Measurements from ENCODE around the gene KIF23. TPM values are rescaled to one million over a fixed set of nuclear protein-coding genes. Genes with fewer than 3 reads are reported as not detected.
A peak's percentile ranks its signal among the peaks of the same experiment; 100 is the strongest.
"Not testable (repeated sequence)": the region's sequence is repeated elsewhere in the genome, so short reads cannot be mapped to it uniquely, and the experiment has no call there.

Gene KIF23
- polyA plus RNA-seq, 1 donor: 15.9 TPM

- no peak overlapping the region for H3K27ac ChIP-seq (ENCODE audit: low read length)
- H3K36me3 ChIP-seq (ENCODE audit: control insufficient read depth, insufficient read depth, low read length): peaks cover 16% of the 10 kb centered on the region
- DNase-seq: no peak
- no peaks in the 10 kb centered on the region for H3K27me3 ChIP-seq (ENCODE audit: control insufficient read depth, insufficient read depth, low read length)
- WGBS (ENCODE audit: insufficient coverage, low lambda C conversion rate): 98% methylated on average over 4 of the region's 5 CpGs
- no peaks in the 10 kb centered on the region for H3K4me1 ChIP-seq (ENCODE audit: control insufficient read depth, insufficient read depth, low read length)
- H3K9me3 ChIP-seq (ENCODE audit: control insufficient read depth, low read depth, low read length): no peaks in the 10 kb centered on the region
- H3K4me3 ChIP-seq (ENCODE audit: low read length): no peak overlapping the region
These were observed 20.1 kb downstream of the KIF23 start for GRCh38 chr15:69434238-69434637.

- H3K4me1 ChIP-seq (ENCODE audit: control insufficient read depth, insufficient read depth, low read length): no peaks in the 10 kb centered on the region
- H3K4me3 ChIP-seq (ENCODE audit: low read length): no peak overlapping the region
- WGBS (ENCODE audit: insufficient coverage, low lambda C conversion rate): no CpG with 5 or more reads among the region's 18 CpGs
- DNase-seq: no peak
- no peaks in the 10 kb centered on the region for H3K9me3 ChIP-seq (ENCODE audit: control insufficient read depth, low read depth, low read length)
- H3K36me3 ChIP-seq (ENCODE audit: control insufficient read depth, insufficient read depth, low read length): peaks cover 15% of the 10 kb centered on the region
- no peak overlapping the region for H3K27ac ChIP-seq (ENCODE audit: low read length)
- no peaks in the 10 kb centered on the region for H3K27me3 ChIP-seq (ENCODE audit: control insufficient read depth, insufficient read depth, low read length)
These were observed 20.5 kb downstream of the KIF23 start for GRCh38 chr15:69434679-69435078.

DNA sequence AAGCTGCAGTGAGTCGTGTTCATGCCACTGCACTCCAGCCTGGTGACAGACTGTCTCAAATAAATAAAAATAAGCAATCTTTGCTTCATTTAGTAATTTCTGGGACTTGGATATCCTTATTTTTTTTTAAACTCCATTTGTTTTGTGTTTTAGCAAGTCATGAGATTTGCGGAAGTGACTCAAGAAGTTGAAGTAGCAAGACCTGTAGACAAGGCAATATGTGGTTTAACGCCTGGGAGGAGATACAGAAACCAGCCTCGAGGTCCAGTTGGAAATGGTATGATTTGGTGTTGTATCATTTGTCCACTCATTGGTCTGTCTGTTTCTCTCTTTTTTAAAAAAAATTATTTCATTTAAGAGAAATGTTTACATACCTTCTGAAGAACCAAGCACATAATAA lies 21.8 kb downstream of the KIF23 start:
- no CpG with 5 or more reads among the region's 4 CpGs for WGBS (ENCODE audit: insufficient coverage, low lambda C conversion rate)
- no peaks in the 10 kb centered on the region for H3K27me3 ChIP-seq (ENCODE audit: control insufficient read depth, insufficient read depth, low read length)

GRCh38 chr15:69436951-69437350 lies 22.8 kb downstream of the KIF23 start:
- Histone ChIP-seq H3K9me3 (ENCODE audit: control insufficient read depth, low read depth, low read length) (no peaks in the 10 kb centered on the region), H3K27me3 (ENCODE audit: control insufficient read depth, insufficient read depth, low read length) (no peaks in the 10 kb centered on the region), H3K27ac (ENCODE audit: low read length) (no peak overlapping the region), H3K36me3 (ENCODE audit: control insufficient read depth, insufficient read depth, low read length) (peaks cover 21% of the 10 kb centered on the region), H3K4me3 (ENCODE audit: low read length) (no peak overlapping the region), H3K4me1 (ENCODE audit: control insufficient read depth, insufficient read depth, low read length) (no peaks in the 10 kb centered on the region)
- DNase-seq: no peak
- WGBS (ENCODE audit: insufficient coverage, low lambda C conversion rate): 100% methylated on average over 1 of the region's 4 CpGs

More for the DNA sequence above, 21.8 kb downstream of the KIF23 start:
- Histone ChIP-seq H3K9me3 (ENCODE audit: control insufficient read depth, low read depth, low read length) (no peaks in the 10 kb centered on the region), H3K4me3 (ENCODE audit: low read length) (no peak overlapping the region), H3K27ac (ENCODE audit: low read length) (no peak overlapping the region), H3K36me3 (ENCODE audit: control insufficient read depth, insufficient read depth, low read length) (peaks cover 20% of the 10 kb centered on the region), H3K4me1 (ENCODE audit: control insufficient read depth, insufficient read depth, low read length) (no peaks in the 10 kb centered on the region)
- DNase-seq: no peak

- H3K9me3 ChIP-seq (ENCODE audit: control insufficient read depth, low read depth, low read length): no peaks in the 10 kb centered on the region
- H3K27ac ChIP-seq (ENCODE audit: low read length): no peak overlapping the region
- WGBS (ENCODE audit: insufficient coverage, low lambda C conversion rate): 83% methylated on average over 2 of the region's 4 CpGs
- DNase-seq: no peak
- no peaks in the 10 kb centered on the region for H3K4me1 ChIP-seq (ENCODE audit: control insufficient read depth, insufficient read depth, low read length)
- peaks cover 18% of the 10 kb centered on the region for H3K36me3 ChIP-seq (ENCODE audit: control insufficient read depth, insufficient read depth, low read length)
- H3K4me3 ChIP-seq (ENCODE audit: low read length): no peak overlapping the region
- no peaks in the 10 kb centered on the region for H3K27me3 ChIP-seq (ENCODE audit: control insufficient read depth, insufficient read depth, low read length)
These were observed 25.5 kb downstream of the KIF23 start for GRCh38 chr15:69439623-69440022.

GRCh38 chr15:69443032-69443611 lies 29.0 kb downstream of the KIF23 start:
- WGBS (ENCODE audit: insufficient coverage, low lambda C conversion rate): no CpG with 5 or more reads among the region's 5 CpGs
- Histone ChIP-seq H3K9me3 (ENCODE audit: control insufficient read depth, low read depth, low read length) (no peaks in the 10 kb centered on the region), H3K36me3 (ENCODE audit: control insufficient read depth, insufficient read depth, low read length) (peaks cover 21% of the 10 kb centered on the region), H3K4me3 (ENCODE audit: low read length) (no peak overlapping the region), H3K27me3 (ENCODE audit: control insufficient read depth, insufficient read depth, low read length) (no peaks in the 10 kb centered on the region), H3K4me1 (ENCODE audit: control insufficient read depth, insufficient read depth, low read length) (no peaks in the 10 kb centered on the region), H3K27ac (ENCODE audit: low read length) (no peak overlapping the region)
- DNase-seq: no peak

- Histone ChIP-seq H3K27ac (ENCODE audit: low read length) (no peak overlapping the region), H3K27me3 (ENCODE audit: control insufficient read depth, insufficient read depth, low read length) (no peaks in the 10 kb centered on the region), H3K4me3 (ENCODE audit: low read length) (no peak overlapping the region), H3K36me3 (ENCODE audit: control insufficient read depth, insufficient read depth, low read length) (peaks cover 21% of the 10 kb centered on the region), H3K4me1 (ENCODE audit: control insufficient read depth, insufficient read depth, low read length) (no peaks in the 10 kb centered on the region), H3K9me3 (ENCODE audit: control insufficient read depth, low read depth, low read length) (no peaks in the 10 kb centered on the region)
- DNase-seq: no peak
- 100% methylated on average over 1 of the region's 7 CpGs for WGBS (ENCODE audit: insufficient coverage, low lambda C conversion rate)
These were observed 30.5 kb downstream of the KIF23 start for GRCh38 chr15:69444686-69445085.

DNA sequence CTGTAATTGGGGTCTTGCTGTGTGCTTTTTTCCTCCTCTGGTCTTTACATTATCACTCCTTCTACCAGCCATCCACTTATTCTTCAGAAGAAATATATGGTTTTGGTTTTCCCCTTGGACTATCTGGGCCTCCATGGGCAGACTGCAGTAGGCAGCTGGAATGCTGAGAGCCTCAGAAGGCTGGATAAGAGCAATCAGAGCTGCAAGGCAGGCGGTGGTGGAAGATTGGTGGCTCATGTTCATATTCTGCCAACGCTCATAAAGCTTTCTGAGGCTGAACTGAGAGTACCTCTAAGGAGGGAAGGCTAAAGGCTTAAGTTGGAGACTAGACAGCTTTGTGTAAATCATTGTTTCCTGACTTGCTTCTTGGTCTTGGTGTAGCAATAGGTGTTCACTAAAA lies 32.8 kb downstream of the KIF23 start:
- Histone ChIP-seq H3K4me1 (ENCODE audit: control insufficient read depth, insufficient read depth, low read length) (peaks cover 5% of the 10 kb centered on the region), H3K27me3 (ENCODE audit: control insufficient read depth, insufficient read depth, low read length) (no peaks in the 10 kb centered on the region), H3K27ac (ENCODE audit: low read length) (no peak overlapping the region), H3K36me3 (ENCODE audit: control insufficient read depth, insufficient read depth, low read length) (peaks cover 9% of the 10 kb centered on the region), H3K4me3 (ENCODE audit: low read length) (no peak overlapping the region), H3K9me3 (ENCODE audit: control insufficient read depth, low read depth, low read length) (no peaks in the 10 kb centered on the region)
- DNase-seq: no peak
- WGBS (ENCODE audit: insufficient coverage, low lambda C conversion rate): no CpG with 5 or more reads among the region's 2 CpGs

GRCh38 chr15:69450221-69450620 lies 36.1 kb downstream of the KIF23 start:
- not testable (repeated sequence) for H3K9me3 ChIP-seq (ENCODE audit: control insufficient read depth, low read depth, low read length); H3K27me3 ChIP-seq (ENCODE audit: control insufficient read depth, insufficient read depth, low read length); DNase-seq; H3K4me3 ChIP-seq (ENCODE audit: low read length); H3K27ac ChIP-seq (ENCODE audit: low read length)
- Histone ChIP-seq H3K4me1 (ENCODE audit: control insufficient read depth, insufficient read depth, low read length) (peaks cover 14% of the 10 kb centered on the region), H3K36me3 (ENCODE audit: control insufficient read depth, insufficient read depth, low read length) (peaks cover 15% of the 10 kb centered on the region)
- WGBS (ENCODE audit: insufficient coverage, low lambda C conversion rate): no CpG with 5 or more reads among the region's 4 CpGs

DNA sequence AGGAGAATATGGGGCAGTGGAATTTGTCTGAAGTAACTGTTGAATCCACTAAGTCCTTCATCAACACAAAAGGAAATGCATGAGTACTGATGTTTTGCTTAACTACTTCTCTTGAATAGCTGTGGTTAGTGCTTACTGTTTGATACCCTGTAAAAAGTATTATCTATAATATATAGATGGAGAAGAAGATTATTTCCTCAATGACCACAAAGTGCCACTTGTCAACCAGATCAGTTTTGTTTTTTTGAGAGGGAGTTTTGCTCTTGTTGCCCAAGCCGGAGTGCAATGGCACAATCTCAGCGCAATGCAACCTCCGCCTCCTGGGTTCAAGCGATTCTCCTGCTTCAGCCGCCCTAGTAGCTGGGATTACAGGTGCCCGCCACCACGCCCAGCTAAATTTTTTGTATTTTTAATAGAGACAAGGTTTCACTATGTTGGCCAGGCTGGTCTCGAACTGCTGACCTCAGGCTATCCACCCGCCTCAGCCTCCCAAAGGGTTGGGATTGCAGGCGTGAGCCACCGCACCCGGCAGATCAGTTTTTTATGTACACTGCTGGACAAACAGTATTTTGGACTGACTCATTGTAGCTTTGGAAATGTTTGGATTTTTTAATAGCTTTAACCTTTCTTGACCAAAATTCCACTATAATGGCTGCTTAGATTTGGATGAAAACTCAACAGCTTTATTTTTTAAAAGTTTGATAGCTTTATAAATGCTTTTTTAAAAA lies 37.0 kb downstream of the KIF23 start:
- no peak for DNase-seq
- H3K9me3 ChIP-seq (ENCODE audit: control insufficient read depth, low read depth, low read length): no peaks in the 10 kb centered on the region
- WGBS (ENCODE audit: insufficient coverage, low lambda C conversion rate): no CpG with 5 or more reads among the region's 12 CpGs
- peak overlapping the region; percentile 77 for H3K4me3 ChIP-seq (ENCODE audit: low read length)
- peaks cover 22% of the 10 kb centered on the region for H3K36me3 ChIP-seq (ENCODE audit: control insufficient read depth, insufficient read depth, low read length)
- H3K4me1 ChIP-seq (ENCODE audit: control insufficient read depth, insufficient read depth, low read length): peaks cover 14% of the 10 kb centered on the region
- peak overlapping the region; percentile 92 for H3K27ac ChIP-seq (ENCODE audit: low read length)
- H3K27me3 ChIP-seq (ENCODE audit: control insufficient read depth, insufficient read depth, low read length): no peaks in the 10 kb centered on the region
